CD14-positive monocyte (primary cell): ENCODE results near the gene SETX. TPM values are rescaled to one million over a fixed set of nuclear protein-coding genes. Genes with fewer than 3 reads are reported as not detected.

Experiments used
- DNase-seq, 3 donors: peaks; one replicate each; pipeline ENCODE4 v3.0.0-alpha.2; 2011 to 2022
- H2AFZ ChIP-seq: 2 replicates; pipeline ENCODE4 v1.6.0; 2012; ENCODE audit warnings: mild to moderate bottlenecking, low read depth, low read length, inconsistent platforms; ENCODE audit not compliant: insufficient read depth, poor library complexity, severe bottlenecking
- H3K27ac ChIP-seq, 2 donors: 1 replicate in 1 of 2; 2 replicates in 1 of 2; pipeline ENCODE4 v1.5.1; 2012 to 2013; ENCODE audit warnings: low read length in 2 of 2, control low read depth in 1 of 2, inconsistent platforms in 1 of 2, low read depth in 1 of 2, mild to moderate bottlenecking in 1 of 2
- H3K27me3 ChIP-seq, 2 donors: one replicate each; pipeline versions ENCODE4 v1.6.0 to v1.6.1; 2011 to 2013; ENCODE audit warnings: low read length in 2 of 2; ENCODE audit not compliant: control insufficient read depth in 2 of 2, insufficient read depth in 2 of 2
- H3K36me3 ChIP-seq, 2 donors: replicated peaks in 1 of 2; 1 replicate in 1 of 2; 2 replicates in 1 of 2; pipeline versions ENCODE4 v1.5.1 to v1.6.1; 2012 to 2013; ENCODE audit warnings: low read length in 2 of 2, control low read depth in 1 of 2, inconsistent platforms in 1 of 2, mild to moderate bottlenecking in 1 of 2; ENCODE audit not compliant: insufficient read depth in 2 of 2, control insufficient read depth in 1 of 2
- H3K4me1 ChIP-seq, 2 donors: 1 replicate in 1 of 2; 2 replicates in 1 of 2; pipeline versions ENCODE4 v1.5.1 to v1.6.1; 2012 to 2013; ENCODE audit warnings: low read length in 2 of 2, control low read depth in 1 of 2, inconsistent platforms in 1 of 2, mild to moderate bottlenecking in 1 of 2, moderate library complexity in 1 of 2; ENCODE audit not compliant: insufficient read depth in 2 of 2, control insufficient read depth in 1 of 2
- H3K4me2 ChIP-seq: replicated peaks from 2 replicates; pipeline ENCODE3; 2012; ENCODE audit warnings: low read length, moderate library complexity, mild to moderate bottlenecking; ENCODE audit not compliant: poor library complexity, severe bottlenecking; ENCODE audit errors: extremely low read depth
- H3K4me3 ChIP-seq, 3 experiments: fragments of 200-600 bp in 1 of 3; sonication (generic) in 1 of 3; replicated peaks in 1 of 3; 1 replicate in 2 of 3; 2 replicates in 1 of 3; pipeline ENCODE4 v1.5.1; 2011 to 2013; ENCODE audit warnings: low read length in 3 of 3, mild to moderate bottlenecking in 3 of 3, control low read depth in 2 of 3, low read depth in 2 of 3, inconsistent platforms in 1 of 3, moderate library complexity in 1 of 3
- H3K79me2 ChIP-seq: 2 replicates; pipeline ENCODE4 v1.6.0; 2012; ENCODE audit warnings: mild to moderate bottlenecking, control low read depth, inconsistent platforms, low read length, moderate library complexity; ENCODE audit not compliant: insufficient read depth
- H3K9ac ChIP-seq: 2 replicates; pipeline ENCODE4 v1.6.0; 2017; ENCODE audit warnings: low read length, mild to moderate bottlenecking; ENCODE audit not compliant: insufficient read depth, poor library complexity, severe bottlenecking
- H3K9me3 ChIP-seq, 2 donors: replicated peaks in 1 of 2; 1 replicate in 1 of 2; 2 replicates in 1 of 2; pipeline versions ENCODE4 v1.5.1 to v1.6.1; 2012 to 2013; ENCODE audit warnings: low read length in 2 of 2, control low read depth in 1 of 2; ENCODE audit not compliant: control insufficient read depth in 1 of 2, insufficient read depth in 1 of 2
- H4K20me1 ChIP-seq: 2 replicates; pipeline ENCODE4 v1.6.0; 2012; ENCODE audit warnings: mild to moderate bottlenecking, low read length, control low read depth, moderate library complexity; ENCODE audit not compliant: insufficient read depth
- H3K27ac Mint-ChIP-seq, 7 donors: one replicate each; pipeline ENCODE4 v1.8.0; 2020; ENCODE audit warnings: mild to moderate bottlenecking in 7 of 7, mixed read lengths in 7 of 7, moderate library complexity in 6 of 7, inconsistent platforms in 2 of 7
- H3K27me3 Mint-ChIP-seq, 3 donors: one replicate each; pipeline ENCODE4 v1.8.0; 2021 to 2022; ENCODE audit warnings: low read depth in 3 of 3, mild to moderate bottlenecking in 3 of 3, mixed read lengths in 3 of 3, moderate library complexity in 3 of 3, inconsistent platforms in 1 of 3
- H3K36me3 Mint-ChIP-seq, 2 donors: one replicate each; pipeline ENCODE4 v1.8.0; 2020; ENCODE audit warnings: mixed read lengths in 2 of 2, inconsistent platforms in 1 of 2, mild to moderate bottlenecking in 1 of 2
- H3K4me1 Mint-ChIP-seq: one replicate; pipeline ENCODE4 v1.8.0; 2020; ENCODE audit warnings: mild to moderate bottlenecking, mixed read lengths
- H3K4me3 Mint-ChIP-seq, 2 donors: one replicate each; pipeline ENCODE4 v1.8.0; 2020; ENCODE audit warnings: mild to moderate bottlenecking in 2 of 2, mixed read lengths in 2 of 2, moderate library complexity in 1 of 2
- H3K9me3 Mint-ChIP-seq, 7 donors: one replicate each; pipeline ENCODE4 v1.8.0; 2020 to 2022; ENCODE audit warnings: mixed read lengths in 7 of 7, mild to moderate bottlenecking in 6 of 7, moderate library complexity in 6 of 7, inconsistent platforms in 2 of 7
- WGBS: methylation state at CpG from one replicate; pipeline ENCODE4 v1.1.5; 2013; ENCODE audit warnings: missing lambda C conversion rate; ENCODE audit not compliant: insufficient coverage; 5-methylcytosine and 5-hydroxymethylcytosine counted together
- intact Hi-C, 2 donors: fragments of 100-400 bp; cut with micrococcal nuclease; formaldehyde crosslinking; loops; one replicate each; pipeline versions ENCODE4 v1.15.0 to v1.15.1; 2023
- polyA plus RNA-seq, 3 donors: library from polyadenylated mRNA; depleted of rRNA in 1 of 3; unstranded in 2 of 3; stranded (reverse) in 1 of 3; fragments of 300-500 nt in 2 of 3; fragments of >200 nt in 1 of 3; fragmentation: Illumina TruSeq in 2 of 3; gene quantifications; 1 replicate in 2 of 3; 2 replicates in 1 of 3; pipeline ENCODE4 v1.2.3, GENCODE V29; 2012 to 2021
- TF ChIP-seq, protein P1 (sequence below): fragments of 200-600 bp; IDR thresholded peaks from one replicate; pipeline ENCODE4 v1.8.0; 2022; ENCODE audit warnings: antibody characterized with exemption, mild to moderate bottlenecking

Gene SETX
- polyA plus RNA-seq, 3 donors = 18.4 to 31.7 (median 24.2) TPM

DNA sequence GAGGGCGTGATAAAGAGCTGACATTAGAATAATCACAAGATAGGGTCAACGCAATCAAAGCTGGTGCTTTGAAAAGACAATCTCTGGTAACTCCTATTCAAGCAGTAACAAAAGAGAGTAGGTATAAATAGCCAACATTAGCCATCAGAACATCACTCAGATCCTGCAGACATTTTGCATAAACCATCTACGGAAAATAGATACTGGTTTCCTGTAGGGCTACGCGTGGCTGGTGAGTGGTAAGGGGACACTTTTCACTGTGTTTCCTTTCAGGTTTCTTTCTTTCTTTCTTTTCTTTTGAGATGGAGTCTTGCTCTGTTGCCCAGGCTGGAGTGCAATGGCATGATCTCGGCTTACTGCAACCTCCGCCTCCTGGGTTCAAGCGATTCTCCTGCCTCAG is 29.6 kb upstream of the SETX start:
- no peaks in the 10 kb centered on the region for H4K20me1 ChIP-seq
- no peak for DNase-seq
- peaks cover 45 to 56% of the 10 kb centered on the region in 2 donors for H3K36me3 ChIP-seq
- no CpG with 5 or more reads among the region's 8 CpGs for WGBS
- H3K27ac ChIP-seq = no peak overlapping the region
- TF ChIP-seq, protein P1, sequence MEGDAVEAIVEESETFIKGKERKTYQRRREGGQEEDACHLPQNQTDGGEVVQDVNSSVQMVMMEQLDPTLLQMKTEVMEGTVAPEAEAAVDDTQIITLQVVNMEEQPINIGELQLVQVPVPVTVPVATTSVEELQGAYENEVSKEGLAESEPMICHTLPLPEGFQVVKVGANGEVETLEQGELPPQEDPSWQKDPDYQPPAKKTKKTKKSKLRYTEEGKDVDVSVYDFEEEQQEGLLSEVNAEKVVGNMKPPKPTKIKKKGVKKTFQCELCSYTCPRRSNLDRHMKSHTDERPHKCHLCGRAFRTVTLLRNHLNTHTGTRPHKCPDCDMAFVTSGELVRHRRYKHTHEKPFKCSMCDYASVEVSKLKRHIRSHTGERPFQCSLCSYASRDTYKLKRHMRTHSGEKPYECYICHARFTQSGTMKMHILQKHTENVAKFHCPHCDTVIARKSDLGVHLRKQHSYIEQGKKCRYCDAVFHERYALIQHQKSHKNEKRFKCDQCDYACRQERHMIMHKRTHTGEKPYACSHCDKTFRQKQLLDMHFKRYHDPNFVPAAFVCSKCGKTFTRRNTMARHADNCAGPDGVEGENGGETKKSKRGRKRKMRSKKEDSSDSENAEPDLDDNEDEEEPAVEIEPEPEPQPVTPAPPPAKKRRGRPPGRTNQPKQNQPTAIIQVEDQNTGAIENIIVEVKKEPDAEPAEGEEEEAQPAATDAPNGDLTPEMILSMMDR = no peak
- no peak overlapping the region for H2AFZ ChIP-seq
- no peak overlapping the region for H3K9ac ChIP-seq
- H3K4me3 ChIP-seq = no peak overlapping the region
- H3K79me2 ChIP-seq = peaks cover 14% of the 10 kb centered on the region
- H3K4me1 ChIP-seq = peaks cover 37% of the 10 kb centered on the region in 2 donors
- Mint-ChIP-seq H3K4me1 (peaks cover 31% of the 10 kb centered on the region), H3K27me3 (peaks cover 0 to 3% (median 0%) of the 10 kb centered on the region in 3 donors), H3K36me3 (peaks cover 54 to 63% of the 10 kb centered on the region in 2 donors), H3K27ac (no peak overlapping the region), H3K9me3 (peaks cover 0 to 2% (median 0%) of the 10 kb centered on the region in 7 donors), H3K4me3 (no peak overlapping the region)
- no peaks in the 10 kb centered on the region for H3K9me3 ChIP-seq
- H3K4me2 ChIP-seq = no peak overlapping the region
- no peaks in the 10 kb centered on the region for H3K27me3 ChIP-seq
- intact Hi-C loops = no loop called here

DNA sequence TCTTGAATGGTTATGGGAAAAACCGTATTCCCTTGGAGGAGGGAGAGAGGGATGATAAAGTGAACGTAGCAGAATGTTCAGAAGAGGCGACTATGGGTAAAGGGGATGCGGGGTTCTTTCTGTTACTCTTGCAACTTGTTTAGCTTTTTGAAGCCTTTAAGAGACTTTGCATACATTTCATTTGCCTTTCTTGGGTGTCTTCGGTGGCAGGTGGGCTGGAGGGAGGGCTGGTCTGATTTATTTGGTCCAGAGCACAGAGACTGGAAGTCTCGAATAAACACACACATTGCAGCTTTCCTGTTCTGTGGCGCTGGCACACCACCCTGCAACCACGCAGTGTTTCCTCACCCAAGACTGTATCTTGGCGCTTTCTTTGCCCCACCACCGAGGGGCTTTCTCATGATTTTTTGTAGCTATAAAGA is 28.7 kb upstream of the SETX start:
- Histone ChIP-seq H3K9me3 (no peaks in the 10 kb centered on the region), H3K27me3 (no peaks in the 10 kb centered on the region), H3K4me2 (peak overlapping the region; percentile 12), H3K79me2 (peaks cover 14% of the 10 kb centered on the region), H2AFZ (peak overlapping the region; percentile 47), H3K9ac (no peak overlapping the region), H3K4me1 (peaks cover 37% of the 10 kb centered on the region in 2 donors), H3K4me3 (peak overlapping the region in 1 of 3 experiments; percentile 27), H4K20me1 (no peaks in the 10 kb centered on the region), H3K27ac (peak overlapping the region; percentile 4 to 61), H3K36me3 (peaks cover 42 to 55% of the 10 kb centered on the region in 2 donors)
- DNase-seq = no peak
- H3K36me3 Mint-ChIP-seq = peaks cover 50 to 57% of the 10 kb centered on the region in 2 donors
- H3K27me3 Mint-ChIP-seq = no peaks in the 10 kb centered on the region
- intact Hi-C loops = no loop called here
- 76% methylated on average over 3 of the region's 10 CpGs for WGBS
- H3K4me1 Mint-ChIP-seq = peaks cover 31% of the 10 kb centered on the region
- peak overlapping the region in 1 of 2 donors; percentile 50 for H3K4me3 Mint-ChIP-seq
- H3K9me3 Mint-ChIP-seq = peaks cover 0 to 2% (median 0%) of the 10 kb centered on the region in 7 donors
- H3K27ac Mint-ChIP-seq = peak overlapping the region in 6 of 7 donors; percentile 34 to 98 (median 76)
- TF ChIP-seq, protein P1 = no peak
